Measurements from ENCODE around the gene SRSF10.

GRCh38 chr1:23979387-23979880 lies 693 bp downstream of the SRSF10 start:
- TF ChIP-seq EZH2 (IDR thresholded peaks at IDR 0.05; ENCODE audit: insufficient read depth, poor library complexity, severe bottlenecking) (no peak), EZH2phosphoT487 (IDR thresholded peaks at IDR 0.05; ENCODE audit: insufficient read depth, low read depth) (no peak)

Measured in GM23248 (cell line).